MM.1S (cell line): ENCODE data around the gene WDR41.

Experiments
- DNase-seq: peaks from one replicate; pipeline ENCODE4 v3.0.0-alpha.2; 2015
- H2AFZ ChIP-seq: fragments of 300-600 bp; sonication (generic); 2 replicates; pipeline ENCODE4 v1.6.0; 2016; ENCODE audit warnings: antibody characterized with exemption, low read length
- H3F3A ChIP-seq: fragments of 300-600 bp; sonication (generic); 2 replicates; pipeline ENCODE4 v1.6.1; 2016; ENCODE audit warnings: mild to moderate bottlenecking, antibody characterized with exemption, low read length, moderate library complexity, mixed read lengths; ENCODE audit not compliant: insufficient read depth
- H3K27ac ChIP-seq: fragments of 300-600 bp; sonication (generic); 2 replicates; pipeline ENCODE4 v1.5.1; 2016; ENCODE audit warnings: mild to moderate bottlenecking, low read length
- H3K27me3 ChIP-seq: fragments of 300-600 bp; sonication (generic); replicated peaks from 2 replicates; pipeline ENCODE4 v1.6.0; 2016; ENCODE audit warnings: low read length; ENCODE audit not compliant: insufficient read depth
- H3K36me3 ChIP-seq: fragments of 300-600 bp; sonication (generic); replicated peaks from 2 replicates; pipeline ENCODE4 v1.6.1; 2016; ENCODE audit warnings: mild to moderate bottlenecking, low read length, mixed read lengths; ENCODE audit not compliant: insufficient read depth
- H3K4me1 ChIP-seq: fragments of 300-600 bp; sonication (generic); 2 replicates; pipeline ENCODE4 v1.6.1; 2016; ENCODE audit warnings: low read length, mixed read lengths
- H3K4me2 ChIP-seq: fragments of 300-600 bp; sonication (generic); 2 replicates; pipeline ENCODE4 v1.6.0; 2016; ENCODE audit warnings: low read depth, low read length
- H3K4me3 ChIP-seq: fragments of 300-600 bp; sonication (generic); 2 replicates; pipeline ENCODE4 v1.5.1; 2016; ENCODE audit warnings: low read length, mixed read lengths
- H3K79me2 ChIP-seq: fragments of 300-600 bp; sonication (generic); 2 replicates; pipeline ENCODE4 v1.6.1; 2016; ENCODE audit warnings: mixed run types, low read length, mixed read lengths
- H3K9ac ChIP-seq: fragments of 300-600 bp; sonication (generic); 2 replicates; pipeline ENCODE4 v1.6.1; 2016; ENCODE audit warnings: low read length, mixed read lengths
- H3K9me2 ChIP-seq: fragments of 300-600 bp; sonication (generic); replicated peaks from 2 replicates; pipeline ENCODE4 v1.6.1; 2016; ENCODE audit warnings: mild to moderate bottlenecking, low read length, mixed read lengths; ENCODE audit not compliant: insufficient read depth
- H3K9me3 ChIP-seq: fragments of 300-600 bp; sonication (generic); replicated peaks from 2 replicates; pipeline ENCODE4 v1.6.1; 2016; ENCODE audit warnings: mild to moderate bottlenecking, low read length, mixed read lengths; ENCODE audit not compliant: insufficient read depth
- H4K20me1 ChIP-seq: fragments of 300-600 bp; sonication (generic); 2 replicates; pipeline ENCODE4 v1.6.1; 2016; ENCODE audit warnings: mild to moderate bottlenecking, low read length, moderate library complexity, mixed read lengths; ENCODE audit not compliant: insufficient read depth
- EZH2 ChIP-seq: fragments of 300-600 bp; sonication (generic); optimal IDR thresholded peaks from 2 replicates; pipeline ENCODE3; 2017; ENCODE audit warnings: low read depth, mild to moderate bottlenecking, antibody characterized with exemption, low read length, mixed read lengths
- EZH2phosphoT487 ChIP-seq: fragments of 300-600 bp; sonication (generic); IDR thresholded peaks from 2 replicates; pipeline ENCODE4 v1.6.1; 2018; ENCODE audit warnings: antibody characterized with exemption, low read length
- TF ChIP-seq, protein P1 (sequence below): fragments of 300-600 bp; sonication (generic); IDR thresholded peaks from 2 replicates; pipeline ENCODE4 v1.5.1; 2016; ENCODE audit warnings: antibody characterized with exemption, low read length, mixed read lengths

Gene WDR41

DNA sequence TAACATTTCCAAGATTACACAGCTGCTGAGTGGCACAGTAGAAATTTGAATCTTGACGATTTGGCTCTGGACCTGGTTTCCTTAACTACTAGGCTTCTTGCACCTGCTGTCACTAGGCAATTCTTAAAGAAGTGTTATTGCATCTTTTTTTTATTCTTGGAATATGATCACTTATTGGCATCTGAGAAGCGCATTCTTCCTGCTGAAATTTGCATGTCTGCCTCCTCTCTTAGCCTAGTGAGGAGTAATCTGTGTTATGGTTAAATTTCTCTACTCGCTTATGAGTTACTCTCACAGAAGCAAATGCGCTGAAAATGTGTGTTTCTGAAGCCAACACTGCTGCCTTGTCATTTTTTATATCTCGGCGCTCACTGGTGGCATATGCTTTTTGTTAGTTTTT, 89.3 kb downstream of the WDR41 start:
- Histone ChIP-seq H4K20me1 (no peaks in the 10 kb centered on the region), H3K9ac (no peak overlapping the region), H3K79me2 (no peaks in the 10 kb centered on the region), H3K4me3 (no peak overlapping the region), H3K27ac (no peak overlapping the region), H3K4me2 (no peak overlapping the region), H3K4me1 (no peaks in the 10 kb centered on the region), H3K9me2 (no peaks in the 10 kb centered on the region), H2AFZ (no peak overlapping the region), H3K9me3 (no peaks in the 10 kb centered on the region), H3K27me3 (no peaks in the 10 kb centered on the region), H3K36me3 (no peaks in the 10 kb centered on the region), H3F3A (no peaks in the 10 kb centered on the region)
- no peak for DNase-seq
- TF ChIP-seq EZH2phosphoT487 (no peak), EZH2 (no peak)
- TF ChIP-seq, protein P1, sequence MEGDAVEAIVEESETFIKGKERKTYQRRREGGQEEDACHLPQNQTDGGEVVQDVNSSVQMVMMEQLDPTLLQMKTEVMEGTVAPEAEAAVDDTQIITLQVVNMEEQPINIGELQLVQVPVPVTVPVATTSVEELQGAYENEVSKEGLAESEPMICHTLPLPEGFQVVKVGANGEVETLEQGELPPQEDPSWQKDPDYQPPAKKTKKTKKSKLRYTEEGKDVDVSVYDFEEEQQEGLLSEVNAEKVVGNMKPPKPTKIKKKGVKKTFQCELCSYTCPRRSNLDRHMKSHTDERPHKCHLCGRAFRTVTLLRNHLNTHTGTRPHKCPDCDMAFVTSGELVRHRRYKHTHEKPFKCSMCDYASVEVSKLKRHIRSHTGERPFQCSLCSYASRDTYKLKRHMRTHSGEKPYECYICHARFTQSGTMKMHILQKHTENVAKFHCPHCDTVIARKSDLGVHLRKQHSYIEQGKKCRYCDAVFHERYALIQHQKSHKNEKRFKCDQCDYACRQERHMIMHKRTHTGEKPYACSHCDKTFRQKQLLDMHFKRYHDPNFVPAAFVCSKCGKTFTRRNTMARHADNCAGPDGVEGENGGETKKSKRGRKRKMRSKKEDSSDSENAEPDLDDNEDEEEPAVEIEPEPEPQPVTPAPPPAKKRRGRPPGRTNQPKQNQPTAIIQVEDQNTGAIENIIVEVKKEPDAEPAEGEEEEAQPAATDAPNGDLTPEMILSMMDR = no peak

DNA sequence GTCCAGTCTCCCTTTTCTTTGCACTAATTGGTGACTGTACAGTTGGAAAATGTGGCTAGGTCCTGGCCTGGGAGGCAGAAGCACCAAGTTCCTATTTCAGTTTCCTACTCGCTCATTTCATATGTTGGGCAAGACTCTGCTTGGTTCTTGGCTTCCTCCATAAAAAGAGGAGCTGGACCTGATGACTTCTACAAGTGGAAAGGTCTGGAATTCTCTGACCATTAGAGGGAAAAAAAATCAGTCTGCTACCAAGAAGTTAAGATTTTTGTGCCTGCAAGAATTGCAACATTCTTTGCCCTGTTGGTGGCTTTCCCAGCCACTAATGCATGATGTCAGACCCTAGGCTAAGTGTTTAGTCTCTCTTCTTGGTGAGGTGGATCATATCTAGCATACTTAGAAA, 91.5 kb downstream of the WDR41 start:
- TF ChIP-seq, protein P1 = no peak
- no peak for TF ChIP-seq EZH2
- TF ChIP-seq EZH2phosphoT487 = no peak
- DNase-seq = no peak
- no peak overlapping the region for H3K4me2 ChIP-seq

DNA sequence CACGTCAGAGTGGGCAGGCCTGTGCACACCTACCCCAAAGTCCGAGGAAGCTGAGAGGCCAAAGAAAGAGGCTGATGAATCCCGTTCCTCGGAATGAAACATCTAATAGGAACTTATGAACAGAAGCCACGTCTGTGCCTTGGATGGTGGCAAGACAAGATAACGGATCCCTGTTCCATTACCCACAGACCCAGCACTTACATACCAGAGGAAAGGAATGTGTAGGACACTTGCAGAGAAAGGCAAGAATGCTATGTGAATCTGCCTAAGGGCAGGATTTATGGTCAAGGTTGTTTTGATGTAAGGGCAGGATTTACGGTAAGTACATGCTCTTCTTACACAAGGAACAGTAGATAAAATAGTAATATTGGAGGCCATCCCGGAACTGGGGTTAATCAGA, 93.2 kb downstream of the WDR41 start:
- Histone ChIP-seq H3K27me3 (no peaks in the 10 kb centered on the region), H3K9me3 (no peaks in the 10 kb centered on the region)

More for the DNA sequence above, 91.5 kb downstream of the WDR41 start:
- no peak overlapping the region for H3K4me3 ChIP-seq
- H3K36me3 ChIP-seq = no peaks in the 10 kb centered on the region
- H3K27ac ChIP-seq = no peak overlapping the region
- H3K4me1 ChIP-seq = no peaks in the 10 kb centered on the region
- no peaks in the 10 kb centered on the region for H3K9me3 ChIP-seq
- no peaks in the 10 kb centered on the region for H3K9me2 ChIP-seq
- no peaks in the 10 kb centered on the region for H3K27me3 ChIP-seq
- H2AFZ ChIP-seq = no peak overlapping the region
- no peak overlapping the region for H3K9ac ChIP-seq
- H4K20me1 ChIP-seq = no peaks in the 10 kb centered on the region
- no peaks in the 10 kb centered on the region for H3F3A ChIP-seq
- H3K79me2 ChIP-seq = no peaks in the 10 kb centered on the region

More for the DNA sequence above, 93.2 kb downstream of the WDR41 start:
- H3K36me3 ChIP-seq = no peaks in the 10 kb centered on the region
- no peak overlapping the region for H3K9ac ChIP-seq
- no peaks in the 10 kb centered on the region for H3K4me1 ChIP-seq
- no peaks in the 10 kb centered on the region for H3F3A ChIP-seq
- H3K9me2 ChIP-seq = no peaks in the 10 kb centered on the region
- no peak overlapping the region for H3K27ac ChIP-seq
- DNase-seq = no peak
- no peaks in the 10 kb centered on the region for H4K20me1 ChIP-seq
- no peaks in the 10 kb centered on the region for H3K79me2 ChIP-seq
- no peak overlapping the region for H3K4me3 ChIP-seq
- H3K4me2 ChIP-seq = no peak overlapping the region
- no peak overlapping the region for H2AFZ ChIP-seq
- TF ChIP-seq, protein P1 = no peak
- TF ChIP-seq EZH2 (no peak), EZH2phosphoT487 (no peak)
